Stimulated activated CD4-positive, alpha-beta T cell treated with anti-CD3 and anti-CD28 coated beads, Interleukin-1b, Interleukin-23, amount 100 ng/mL, for 4 hours (primary cell): ENCODE measurements around the gene TMEM119.

Experiments used
- DNase-seq, 2 donors: peaks; one replicate each; pipeline ENCODE4 v3.0.0-alpha.2; 2020; ENCODE audit warnings: low read depth in 2 of 2

TMEM119 gene, protein sequence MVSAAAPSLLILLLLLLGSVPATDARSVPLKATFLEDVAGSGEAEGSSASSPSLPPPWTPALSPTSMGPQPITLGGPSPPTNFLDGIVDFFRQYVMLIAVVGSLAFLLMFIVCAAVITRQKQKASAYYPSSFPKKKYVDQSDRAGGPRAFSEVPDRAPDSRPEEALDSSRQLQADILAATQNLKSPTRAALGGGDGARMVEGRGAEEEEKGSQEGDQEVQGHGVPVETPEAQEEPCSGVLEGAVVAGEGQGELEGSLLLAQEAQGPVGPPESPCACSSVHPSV

DNA sequence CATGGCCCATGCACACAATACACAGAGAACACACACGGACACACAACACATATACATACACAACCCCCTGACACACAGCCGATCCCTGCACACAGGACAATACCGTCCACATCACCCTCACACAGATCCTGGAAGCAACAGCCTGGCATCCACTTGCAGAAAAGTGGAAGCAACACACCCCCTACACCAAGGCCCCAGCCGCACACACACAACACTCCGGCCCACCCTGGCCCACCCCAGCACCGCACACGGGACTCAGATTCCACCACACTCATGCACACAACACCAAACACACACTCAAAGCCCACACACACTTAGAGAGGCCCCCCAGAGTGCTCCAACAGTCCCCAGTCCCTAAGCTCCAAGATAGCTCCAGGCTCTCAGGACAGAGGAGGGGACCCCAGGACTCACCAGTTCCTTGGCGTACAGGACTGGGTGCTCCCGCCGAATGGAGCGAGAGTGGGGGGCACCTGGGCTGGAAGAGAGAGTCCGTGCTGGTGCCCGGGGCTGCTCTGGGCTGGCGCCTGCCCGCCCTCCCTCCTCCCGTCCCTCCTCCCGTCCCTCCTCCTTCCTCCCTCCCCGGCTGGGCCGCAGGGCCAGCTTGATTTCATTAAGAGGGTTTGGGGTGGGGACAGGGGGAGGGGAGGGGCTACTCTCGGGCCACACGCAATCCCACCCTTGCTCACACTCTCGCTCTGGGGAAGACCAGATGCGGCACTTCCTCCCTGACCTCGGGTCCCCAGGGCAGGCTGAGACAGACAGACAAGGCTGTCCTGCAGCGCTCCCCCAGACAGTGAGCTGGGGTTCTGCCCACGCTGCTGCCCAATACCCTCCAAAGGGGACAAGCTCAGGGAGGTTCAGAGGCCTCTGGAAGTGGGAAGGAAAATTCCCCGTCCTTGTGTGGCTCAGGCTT lies at the start of gene TMEM119:
TMEM119 (minus strand) TSS at position 526 of the 913 bp plus-strand sequence. CDS start 5,701 bp downstream, outside the sequence.
- DNase-seq = no peak

DNA sequence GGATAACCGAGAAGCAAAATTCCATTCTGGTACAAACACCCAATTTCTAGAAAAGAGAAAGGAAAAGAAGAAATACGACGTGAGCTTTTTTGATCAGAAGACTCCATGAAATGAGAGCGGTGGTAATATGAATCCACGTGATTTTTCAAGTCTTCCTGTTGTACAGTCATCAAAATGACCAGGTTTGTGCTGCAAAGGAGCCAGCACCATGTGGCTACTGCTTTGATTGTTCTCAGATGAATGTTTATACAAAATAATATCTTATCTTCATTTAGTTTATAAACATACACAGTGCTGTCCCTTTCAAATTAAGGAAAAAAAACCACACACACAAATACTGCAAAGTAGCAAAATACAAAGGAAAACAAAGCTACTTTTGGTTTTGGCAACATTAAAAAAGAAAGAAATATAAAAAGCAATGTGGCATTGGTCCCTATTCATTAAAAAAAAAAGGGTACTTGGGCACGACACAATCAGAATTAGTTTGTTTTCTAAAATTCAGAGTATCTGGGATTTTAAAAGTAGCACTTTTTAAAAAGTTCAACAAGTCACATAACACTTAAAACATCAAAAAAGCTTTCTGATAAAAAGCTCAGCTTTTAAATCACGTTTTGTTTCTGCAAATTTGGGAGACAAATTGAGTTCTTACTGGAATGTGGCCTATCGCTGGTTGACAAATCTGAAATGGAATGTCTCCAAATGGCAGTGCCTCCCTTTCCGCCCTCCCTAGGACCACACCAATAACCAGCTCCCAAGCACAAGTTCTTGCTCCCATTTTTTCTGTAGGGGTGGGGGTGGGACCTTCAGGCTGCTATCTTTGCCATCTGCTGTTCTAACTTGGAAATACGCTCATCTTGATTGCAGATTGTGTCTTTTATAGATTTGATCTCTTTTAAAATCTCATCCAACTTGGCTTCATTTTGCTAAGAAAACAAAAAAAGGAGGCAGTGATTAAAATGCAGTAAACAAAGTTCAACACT lies 49.0 kb upstream of the TMEM119 start:
- DNase-seq = no peak

DNA sequence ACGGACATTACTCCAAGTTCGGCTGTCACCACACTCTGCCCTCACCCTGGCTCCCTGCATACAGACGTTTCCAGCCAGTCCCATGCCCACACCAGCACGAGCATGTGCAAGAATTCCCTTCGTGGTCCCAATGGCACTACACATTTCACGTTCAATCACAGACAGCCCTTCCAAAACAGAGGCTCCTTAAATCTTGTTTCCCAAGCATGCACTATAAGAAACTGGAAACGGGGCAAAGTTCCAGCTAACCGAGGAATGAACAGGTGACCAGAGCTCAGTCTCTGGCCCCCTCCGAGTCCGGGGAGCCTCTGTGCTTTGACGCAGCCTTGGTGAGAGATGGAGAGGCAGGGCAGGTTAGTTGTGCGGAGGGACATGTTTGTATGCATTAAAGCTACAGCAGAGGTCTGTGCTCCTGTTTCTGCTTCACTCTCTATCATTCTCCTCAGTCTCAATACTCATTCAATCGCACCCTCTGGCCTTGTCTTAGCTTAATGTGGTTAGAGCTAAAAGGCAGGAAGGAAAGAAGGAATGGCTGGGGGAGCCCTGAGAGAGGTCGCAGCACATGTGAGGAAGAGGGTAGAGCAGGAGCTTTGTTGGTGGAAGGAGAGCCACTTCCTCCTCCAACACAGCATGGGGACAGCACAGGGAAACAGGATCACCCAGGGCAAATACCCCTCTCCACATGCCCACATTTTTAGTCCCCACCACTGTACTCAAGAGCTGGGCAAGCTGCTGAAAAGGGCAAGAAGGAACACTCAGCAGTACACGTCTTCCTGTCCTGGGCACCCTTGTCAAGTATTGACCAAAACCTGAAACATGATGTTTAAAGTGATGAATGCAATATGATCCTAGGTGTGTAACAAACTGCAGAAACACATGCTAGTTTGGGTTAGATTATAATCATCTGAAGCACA lies 48.1 kb upstream of the TMEM119 start:
- no peak for DNase-seq

DNA sequence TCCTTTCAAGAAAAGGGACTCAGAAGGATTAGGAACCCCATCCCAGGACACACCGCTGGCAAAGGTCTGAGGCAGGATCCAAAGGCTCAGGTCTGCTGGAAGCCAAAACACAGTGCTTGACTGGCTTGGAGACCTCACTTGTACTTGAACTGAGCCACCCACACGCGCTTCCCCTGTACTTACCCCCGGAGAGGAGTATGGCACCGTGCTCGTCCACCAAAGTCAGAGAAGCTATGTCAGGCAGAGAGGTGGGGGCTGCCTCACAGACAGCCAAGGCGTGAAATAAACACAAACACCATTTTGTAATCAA lies 46.9 kb upstream of the TMEM119 start:
- no peak for DNase-seq

DNA sequence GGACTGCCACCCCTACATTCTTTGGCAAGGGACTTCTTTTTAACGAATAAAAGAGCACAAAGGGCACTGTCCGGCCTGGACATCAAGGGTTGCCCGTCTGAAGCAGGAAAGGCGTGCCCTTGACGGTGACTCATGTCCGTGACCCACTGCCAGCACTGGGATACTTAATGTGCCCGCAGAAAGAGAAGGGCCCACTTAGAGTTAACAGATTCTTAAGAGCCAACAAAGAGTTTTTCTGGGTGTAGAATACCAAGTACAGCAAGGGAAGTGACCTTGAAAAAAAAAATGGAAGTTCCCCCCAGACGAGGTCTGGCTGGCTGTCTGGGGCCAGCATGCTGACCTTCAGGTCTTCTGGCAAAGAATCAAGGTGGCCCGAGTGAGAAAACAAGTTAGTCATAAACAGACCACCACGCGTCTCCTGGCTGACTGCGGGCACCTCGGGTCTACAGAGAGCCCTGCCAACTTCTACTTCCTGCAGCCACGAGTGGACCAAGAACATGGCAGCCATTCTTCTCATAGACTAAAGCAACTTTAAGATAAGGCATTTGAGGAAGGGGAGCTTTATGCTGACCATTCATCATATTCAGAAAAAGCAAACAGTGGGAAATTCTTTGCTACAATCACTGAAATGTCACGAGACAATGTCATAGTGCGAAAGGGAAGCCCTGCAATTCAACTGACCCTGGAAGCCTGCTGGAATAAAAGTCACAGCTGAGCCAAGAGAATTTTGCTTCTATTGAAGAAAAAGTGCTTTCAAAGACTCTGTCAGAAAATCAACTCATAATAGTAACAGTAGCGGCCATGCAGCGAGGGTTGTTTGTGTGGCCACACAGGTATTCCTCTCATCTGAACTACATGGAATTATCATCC lies 46.3 kb upstream of the TMEM119 start:
- DNase-seq = no peak

DNA sequence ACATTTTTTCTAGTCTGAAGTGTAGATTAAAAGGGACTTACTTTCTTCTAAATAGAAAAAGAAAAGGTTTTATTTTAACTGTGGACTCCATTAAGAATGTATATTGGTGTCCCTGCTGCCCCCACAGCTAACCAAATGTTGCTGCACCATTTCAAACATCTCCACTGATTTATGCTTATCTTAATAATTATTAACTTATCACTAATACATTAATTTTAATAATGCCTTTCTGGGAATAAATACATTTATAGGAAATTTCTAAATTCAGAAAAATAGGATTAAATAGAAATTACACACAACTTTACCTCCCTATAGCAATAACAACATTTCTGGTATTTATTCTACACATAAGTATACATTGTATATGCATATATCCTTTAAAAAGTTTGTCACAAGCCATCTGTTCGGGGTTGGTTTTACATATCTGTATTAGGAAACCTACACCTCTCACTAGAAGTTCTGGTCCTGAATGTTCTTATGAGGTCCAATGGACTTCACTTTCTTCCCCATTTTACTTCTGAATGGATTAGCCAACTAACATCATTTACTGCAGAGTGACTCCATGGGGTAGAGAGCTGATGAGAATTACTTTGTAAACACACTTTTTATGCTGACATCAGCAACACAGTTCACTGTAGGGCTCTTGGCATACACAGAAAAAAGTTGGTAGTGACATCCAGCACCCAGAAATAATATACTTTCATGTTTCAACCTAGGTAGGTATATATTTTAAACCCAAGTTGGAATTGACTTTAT lies 45.2 kb upstream of the TMEM119 start:
- DNase-seq = no peak

DNA sequence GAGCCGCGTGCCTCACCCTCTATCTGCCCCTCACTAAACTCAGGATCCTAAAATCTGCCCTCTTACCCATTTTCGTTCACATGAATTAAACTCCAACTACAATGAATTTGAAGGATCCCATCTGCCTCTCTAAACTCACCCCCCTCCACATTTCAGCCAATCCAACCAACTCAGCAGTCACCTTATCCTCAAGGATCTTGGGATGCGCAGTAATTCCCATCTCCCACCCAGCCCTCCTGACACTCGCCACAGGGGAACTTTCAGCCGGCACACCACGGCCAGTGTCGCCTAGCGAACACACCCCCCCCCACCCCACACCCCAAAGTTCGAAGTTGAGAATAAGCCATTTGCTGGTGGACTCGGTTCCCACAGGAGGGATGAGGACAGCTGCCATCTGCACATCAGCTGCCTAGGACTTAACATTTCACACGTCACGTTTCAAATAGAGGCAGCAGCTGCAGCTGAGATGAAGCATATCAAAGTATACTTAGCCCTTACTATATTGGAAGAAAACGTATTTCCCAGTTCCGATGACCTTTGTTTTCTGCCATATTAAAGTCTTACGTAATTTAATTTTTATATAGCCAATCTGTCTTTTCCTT lies 44.5 kb upstream of the TMEM119 start:
- DNase-seq = no peak

DNA sequence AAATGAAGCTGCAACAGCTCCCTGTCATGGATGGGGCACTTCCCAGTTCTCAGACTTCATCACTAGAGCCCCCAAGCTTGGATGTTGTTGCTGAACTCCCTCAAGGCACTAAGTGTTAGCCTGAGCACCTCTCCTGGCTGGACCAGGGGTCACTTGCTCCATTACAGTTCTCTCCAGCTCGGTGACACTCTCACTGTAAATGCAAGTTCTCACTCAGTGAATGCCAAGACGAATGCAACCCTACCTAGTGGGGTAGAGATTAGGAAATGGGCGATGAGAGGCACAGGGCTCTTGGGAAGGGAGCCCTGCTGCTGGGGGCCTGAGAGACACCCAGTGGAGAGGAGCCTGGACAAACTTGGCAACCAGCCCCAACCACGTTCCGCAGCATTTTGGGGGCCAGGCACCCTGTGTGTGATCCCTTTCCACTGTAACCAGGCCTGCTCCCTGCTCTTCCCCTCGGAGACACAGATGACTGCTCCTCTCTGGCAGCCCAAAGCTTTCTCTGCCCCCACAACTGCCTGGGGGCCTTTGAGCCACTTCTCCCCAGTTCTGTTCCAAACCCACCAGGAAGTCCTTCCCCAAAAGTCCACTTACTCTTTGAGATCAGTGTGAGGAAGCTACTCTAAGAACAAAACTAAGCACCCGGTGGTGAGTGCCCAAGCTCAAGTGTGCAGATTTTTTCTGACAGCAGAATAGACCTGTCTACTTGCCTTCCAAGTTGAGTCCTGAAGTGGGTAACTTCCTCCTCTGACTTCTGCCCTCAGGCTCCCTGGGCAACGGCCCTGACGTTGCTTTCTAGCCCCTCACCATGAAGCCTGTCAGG lies 43.8 kb upstream of the TMEM119 start:
- no peak for DNase-seq

DNA sequence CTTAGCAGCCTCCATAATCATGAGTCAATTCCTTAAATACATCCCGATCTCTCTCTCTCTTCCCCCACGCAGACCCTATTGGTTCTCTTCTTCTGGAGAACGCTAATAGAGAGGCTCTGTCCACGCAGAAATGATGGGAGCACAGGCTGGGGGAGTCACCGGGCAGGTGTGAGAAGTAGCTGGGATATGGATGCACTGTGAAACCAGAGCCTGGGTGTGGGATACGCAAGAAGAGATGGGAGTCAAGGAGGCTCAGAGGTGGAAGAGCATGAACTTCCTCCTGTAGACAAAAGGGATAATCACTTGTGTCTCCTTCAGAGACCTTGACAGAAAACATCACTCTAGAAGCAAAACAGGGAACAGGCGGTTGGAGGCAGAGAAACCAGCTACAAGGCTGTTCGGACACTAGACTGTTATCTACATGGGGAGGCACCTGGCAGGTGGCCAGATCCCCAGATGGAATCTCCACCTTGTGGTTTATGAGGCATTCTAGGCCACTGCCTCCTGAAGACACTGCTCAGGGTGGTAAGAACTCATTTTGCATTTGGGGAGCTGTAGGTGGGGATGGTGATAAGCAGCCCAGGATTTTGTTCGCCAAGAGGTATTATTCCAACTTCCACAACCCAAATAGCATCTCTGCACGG lies 43.0 kb upstream of the TMEM119 start:
- DNase-seq = no peak

DNA sequence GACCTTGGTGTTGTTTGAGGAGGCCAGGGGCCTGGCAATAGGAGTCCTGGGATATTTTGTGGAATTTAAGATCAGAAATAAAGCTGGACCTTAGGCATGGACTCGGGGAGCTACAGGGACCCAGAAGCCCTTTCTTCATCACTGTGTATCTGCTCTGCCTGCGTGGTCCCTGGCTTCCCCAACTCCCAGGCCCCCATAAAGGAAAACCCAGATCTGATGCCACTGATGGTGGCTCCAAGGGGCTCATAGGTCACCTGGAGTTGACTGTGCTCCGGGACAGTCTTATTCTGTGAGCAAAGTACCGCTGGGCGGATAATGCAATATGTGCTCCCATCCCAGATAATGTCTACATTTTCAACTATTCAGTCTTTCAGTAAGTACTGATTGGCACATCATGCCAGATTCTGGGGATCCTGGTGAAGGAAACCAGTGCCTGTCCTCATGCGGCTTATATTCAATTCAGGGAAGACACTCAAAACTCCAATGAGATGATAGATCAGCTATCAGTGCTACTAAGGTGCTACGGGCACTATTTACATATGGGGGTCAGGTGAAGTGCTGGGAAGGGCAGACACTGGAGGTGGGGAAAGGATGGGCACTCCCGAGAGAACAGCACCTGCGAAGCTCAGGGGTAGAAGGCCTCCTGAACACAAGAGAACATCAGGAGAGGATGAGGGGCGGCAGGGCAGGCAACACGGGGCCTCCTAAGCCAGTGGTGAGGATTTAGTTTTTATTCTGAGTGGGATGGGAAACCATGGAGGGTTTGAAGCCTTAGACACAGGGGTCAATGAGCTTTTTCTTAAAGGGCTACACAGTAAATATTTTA lies 41.3 kb upstream of the TMEM119 start:
- no peak for DNase-seq

DNA sequence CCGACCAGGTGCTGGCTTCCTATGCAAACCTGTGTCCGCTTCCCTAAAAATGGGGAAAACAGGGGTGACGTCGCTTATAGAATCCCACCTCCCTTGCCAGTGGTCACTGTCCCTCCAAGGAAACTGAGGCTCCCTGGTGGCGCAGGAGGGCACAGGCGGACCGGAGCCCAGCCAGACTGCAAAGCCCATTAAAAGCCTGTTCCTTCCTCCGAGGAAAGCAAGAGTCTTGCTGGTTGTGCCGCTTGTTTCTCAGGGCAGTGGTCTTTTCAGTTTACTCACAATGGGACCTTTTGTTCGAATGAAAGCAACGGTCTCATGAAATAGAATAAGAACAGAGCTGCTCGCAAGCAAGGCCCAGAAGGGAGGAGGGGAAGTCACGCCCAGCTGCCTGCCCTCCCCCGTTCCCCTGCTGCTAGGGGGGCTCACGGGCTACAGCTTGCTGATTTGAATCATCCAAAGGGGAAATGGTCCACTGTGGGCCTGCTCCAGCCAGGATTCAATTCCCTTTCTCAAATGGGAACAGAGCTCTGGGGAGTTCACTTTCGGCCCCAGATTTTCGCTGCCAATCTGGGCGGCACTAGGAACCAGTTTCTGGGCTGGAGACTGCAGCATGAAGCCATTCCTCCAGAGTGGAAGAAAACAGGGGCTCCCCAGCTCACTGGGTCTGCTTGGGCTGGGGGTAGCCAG lies 40.4 kb upstream of the TMEM119 start:
- DNase-seq = no peak

DNA sequence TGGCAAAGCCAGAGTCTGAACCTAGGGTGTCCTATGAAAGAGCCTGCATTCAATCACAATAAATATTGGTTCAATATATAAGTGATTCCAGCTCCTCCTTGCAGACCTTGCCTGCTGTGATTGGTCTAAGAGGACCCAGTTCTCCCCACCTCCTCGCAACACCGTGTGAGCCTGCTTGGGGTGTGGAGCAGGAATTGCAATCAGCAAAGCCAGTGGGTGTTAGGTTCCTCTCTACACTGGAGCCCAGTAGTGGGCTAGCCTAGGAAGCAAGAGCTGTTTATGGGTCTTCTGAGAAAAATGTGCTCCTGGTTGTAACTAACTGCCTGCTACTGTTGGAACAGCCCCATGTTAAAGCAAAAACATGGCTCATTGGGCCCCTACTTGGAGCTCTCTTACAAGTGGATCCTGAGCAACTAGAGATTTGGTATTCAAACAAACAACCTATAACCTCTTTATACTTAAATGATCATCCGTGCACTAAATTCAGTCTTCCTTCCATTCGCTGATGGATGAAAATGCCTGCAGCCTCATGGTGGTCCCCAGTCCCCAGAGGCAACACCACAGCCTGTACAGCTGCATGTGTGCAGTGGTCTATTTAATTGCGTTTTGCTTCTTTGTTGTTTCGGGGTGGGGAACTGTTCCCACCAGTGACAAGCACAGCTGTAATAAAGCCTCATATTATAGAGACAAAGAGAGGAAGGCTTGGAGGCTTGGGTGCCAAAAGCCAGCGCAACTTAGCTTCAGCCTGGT lies 39.5 kb upstream of the TMEM119 start:
- DNase-seq = no peak

DNA sequence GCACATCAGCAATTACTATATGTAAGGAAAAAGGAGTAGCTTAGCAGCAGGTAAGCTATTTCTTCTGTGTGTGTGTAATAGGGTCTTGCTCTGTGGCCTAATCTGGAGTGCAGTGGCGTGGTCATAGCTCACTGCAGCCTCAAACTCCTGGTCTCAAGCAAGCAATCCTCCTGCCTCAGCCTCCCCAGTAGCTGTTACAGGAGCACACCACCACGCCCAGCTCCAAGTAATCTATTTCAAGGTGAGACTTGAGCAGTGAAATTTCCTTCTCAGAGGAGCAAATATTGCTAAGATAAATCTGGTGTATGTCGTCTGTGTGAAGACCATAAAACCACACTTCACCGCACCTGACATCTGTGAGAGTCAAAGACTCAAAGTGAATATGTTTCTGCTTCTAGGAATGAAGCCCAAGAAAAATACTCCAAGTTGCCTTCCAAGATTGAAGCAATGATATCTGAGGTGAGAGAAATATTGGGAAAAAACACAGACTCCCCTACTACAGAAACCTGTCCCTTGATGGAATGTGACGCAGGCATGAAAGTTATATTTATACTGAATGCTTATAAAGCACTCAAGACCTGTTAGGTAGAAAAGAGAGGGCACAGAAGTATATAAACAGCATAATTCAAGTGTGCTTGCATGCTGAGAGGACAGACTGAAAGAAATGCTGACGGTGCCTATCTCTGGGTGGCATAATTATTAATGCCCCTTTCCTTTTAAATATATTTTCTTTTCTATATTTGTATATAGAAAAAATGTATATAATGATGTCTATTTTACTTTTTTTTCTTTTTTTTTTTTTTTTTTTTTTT lies 38.3 kb upstream of the TMEM119 start:
- no peak for DNase-seq
